Measurements from ENCODE around the gene LTBR. TPM values are rescaled to one million over a fixed set of nuclear protein-coding genes. Genes with fewer than 3 reads are reported as not detected.
A peak's percentile ranks its signal among the peaks of the same experiment; 100 is the strongest.

Gene LTBR
- total RNA-seq, 1 experiment from 2014 or later: 165 TPM

DNA sequence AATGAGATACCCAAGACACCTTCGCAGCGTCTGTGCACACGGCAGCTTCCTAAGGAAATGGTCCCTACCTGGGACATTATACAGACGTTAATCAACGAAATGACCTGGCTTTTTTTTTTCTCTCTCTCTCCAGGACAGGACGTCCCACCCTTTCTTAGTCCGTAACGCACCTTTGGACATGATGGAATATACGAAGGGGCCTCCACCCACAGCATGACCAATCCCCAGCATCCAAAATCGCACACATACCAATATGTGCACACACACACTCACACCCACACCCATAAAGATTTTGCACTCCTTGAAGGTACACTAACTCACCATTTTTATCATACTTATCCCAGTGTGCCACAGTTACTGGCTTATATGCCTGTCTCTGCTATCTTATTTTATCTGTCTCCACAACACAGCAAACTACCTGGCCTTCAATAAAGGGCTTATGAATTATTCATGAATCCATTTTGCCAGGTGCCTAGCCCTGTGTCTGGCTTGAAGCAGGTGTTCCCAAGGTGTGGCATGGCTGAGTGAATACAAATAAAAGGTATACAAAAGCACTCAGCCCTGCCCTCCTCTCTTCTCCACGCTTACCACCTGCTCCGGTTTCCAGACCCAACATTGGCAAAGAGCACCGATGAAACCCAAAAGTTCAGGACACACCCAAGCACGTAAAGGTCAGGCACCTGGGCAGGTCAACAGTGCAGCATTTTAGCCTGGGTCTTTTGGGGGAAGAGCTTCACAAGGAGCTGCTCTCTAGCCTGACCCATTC is 10.8 kb upstream of the LTBR start:
- DNase-seq: no peak
- TF ChIP-seq, protein P1, sequence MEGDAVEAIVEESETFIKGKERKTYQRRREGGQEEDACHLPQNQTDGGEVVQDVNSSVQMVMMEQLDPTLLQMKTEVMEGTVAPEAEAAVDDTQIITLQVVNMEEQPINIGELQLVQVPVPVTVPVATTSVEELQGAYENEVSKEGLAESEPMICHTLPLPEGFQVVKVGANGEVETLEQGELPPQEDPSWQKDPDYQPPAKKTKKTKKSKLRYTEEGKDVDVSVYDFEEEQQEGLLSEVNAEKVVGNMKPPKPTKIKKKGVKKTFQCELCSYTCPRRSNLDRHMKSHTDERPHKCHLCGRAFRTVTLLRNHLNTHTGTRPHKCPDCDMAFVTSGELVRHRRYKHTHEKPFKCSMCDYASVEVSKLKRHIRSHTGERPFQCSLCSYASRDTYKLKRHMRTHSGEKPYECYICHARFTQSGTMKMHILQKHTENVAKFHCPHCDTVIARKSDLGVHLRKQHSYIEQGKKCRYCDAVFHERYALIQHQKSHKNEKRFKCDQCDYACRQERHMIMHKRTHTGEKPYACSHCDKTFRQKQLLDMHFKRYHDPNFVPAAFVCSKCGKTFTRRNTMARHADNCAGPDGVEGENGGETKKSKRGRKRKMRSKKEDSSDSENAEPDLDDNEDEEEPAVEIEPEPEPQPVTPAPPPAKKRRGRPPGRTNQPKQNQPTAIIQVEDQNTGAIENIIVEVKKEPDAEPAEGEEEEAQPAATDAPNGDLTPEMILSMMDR (IDR thresholded peaks at IDR 0.05; ENCODE audit: unreplicated experiment): no peak
- peaks cover 85% of the 10 kb centered on the region for H3K4me1 Mint-ChIP-seq (ENCODE audit: low read depth, unreplicated experiment)
- H3K27me3 Mint-ChIP-seq (ENCODE audit: unreplicated experiment): no peaks in the 10 kb centered on the region
- peak overlapping the region; percentile 81 for H3K27ac Mint-ChIP-seq (ENCODE audit: unreplicated experiment)
- intact Hi-C loops (cut with micrococcal nuclease; ENCODE audit: unreplicated experiment): loop anchor here (10.0 kb wide), 2 partner anchors 48 to 158 kb away; no protein-coding TSS in a partner anchor
- TSS peak; percentile 14 for BruUV-seq (replicated peaks)
- H3K4me3 Mint-ChIP-seq (ENCODE audit: low read depth, unreplicated experiment): peak overlapping the region; percentile 67
- no peaks in the 10 kb centered on the region for H3K9me3 Mint-ChIP-seq (ENCODE audit: low read depth, unreplicated experiment)
- H3K36me3 Mint-ChIP-seq (ENCODE audit: insufficient read depth, unreplicated experiment): peaks cover 57% of the 10 kb centered on the region
- CTCF ChIA-PET: interaction anchor here (0.8 to 1.4 kb wide), 4 partner anchors 10 to 93 kb away, joined by 3 to 5 read pairs (median 4); partner anchors contain the start of gene TNFRSF1A

DNA sequence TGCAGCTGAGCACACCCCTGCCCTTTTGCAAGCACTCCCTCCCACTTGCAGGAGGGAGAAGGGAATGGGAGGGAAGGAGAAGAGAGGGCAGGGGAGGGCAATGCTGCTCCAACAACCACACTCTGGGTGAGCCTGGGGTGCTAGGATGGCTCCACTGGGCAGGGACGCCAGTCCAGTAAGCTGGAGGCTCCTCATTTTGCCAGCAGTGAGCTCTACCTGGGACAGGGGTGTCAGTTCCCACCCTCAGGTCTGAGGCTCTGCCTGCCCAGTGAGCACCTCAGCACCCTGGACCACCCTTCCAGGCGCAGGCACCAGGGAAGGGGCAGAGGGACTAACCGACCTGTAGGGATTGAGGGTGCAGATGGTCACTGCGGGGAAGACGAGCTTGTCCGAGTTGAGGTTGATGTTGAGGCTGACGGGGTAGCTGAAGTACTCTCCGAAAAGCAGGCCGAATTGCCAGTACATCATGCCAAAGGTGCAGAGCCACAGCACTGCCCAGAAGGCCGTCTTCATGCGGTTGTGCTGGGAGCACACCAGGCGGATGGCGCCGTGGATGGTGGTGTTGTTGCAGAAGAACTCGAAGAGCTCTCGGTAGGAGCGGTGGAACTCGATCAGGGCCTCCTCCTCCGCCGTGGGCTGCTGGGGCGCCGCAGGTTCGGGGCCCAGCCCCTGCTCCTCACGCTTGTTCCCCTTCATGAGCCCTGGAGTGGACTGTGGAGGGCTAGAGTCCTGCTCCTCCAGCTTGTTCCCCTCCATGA is 9.8 kb upstream of the LTBR start:
- intact Hi-C loops (cut with micrococcal nuclease; ENCODE audit: unreplicated experiment): loop anchor here (10.0 kb wide), 2 partner anchors 49 to 159 kb away; no protein-coding TSS in a partner anchor
- BruUV-seq (replicated peaks): no TSS peak
- peak overlapping the region; percentile 67 for H3K4me3 Mint-ChIP-seq (ENCODE audit: low read depth, unreplicated experiment)
- TF ChIP-seq, protein P1 (IDR thresholded peaks at IDR 0.05; ENCODE audit: unreplicated experiment): no peak
- H3K36me3 Mint-ChIP-seq (ENCODE audit: insufficient read depth, unreplicated experiment): peaks cover 57% of the 10 kb centered on the region
- peak overlapping the region; percentile 81 for H3K27ac Mint-ChIP-seq (ENCODE audit: unreplicated experiment)
- no peaks in the 10 kb centered on the region for H3K9me3 Mint-ChIP-seq (ENCODE audit: low read depth, unreplicated experiment)
- no peak for DNase-seq
- H3K4me1 Mint-ChIP-seq (ENCODE audit: low read depth, unreplicated experiment): peaks cover 78% of the 10 kb centered on the region
- CTCF ChIA-PET: interaction anchor here (0.6 to 1.4 kb wide), 7 partner anchors 11 to 315 kb away, joined by 3 to 7 read pairs (median 4); partner anchors contain the start of gene ZNF384
- H3K27me3 Mint-ChIP-seq (ENCODE audit: unreplicated experiment): no peaks in the 10 kb centered on the region

- DNase-seq: no peak
- H3K27ac Mint-ChIP-seq (ENCODE audit: unreplicated experiment): peak overlapping the region; percentile 50
- no TSS peak for BruUV-seq (replicated peaks)
- H3K36me3 Mint-ChIP-seq (ENCODE audit: insufficient read depth, unreplicated experiment): peaks cover 56% of the 10 kb centered on the region
- CTCF ChIA-PET: interaction anchor here (0.6 to 1.4 kb wide), 8 partner anchors 12 to 477 kb away, joined by 3 to 7 read pairs (median 4); partner anchors contain the start of genes USP5 and ZNF384
- TF ChIP-seq, protein P1 (IDR thresholded peaks at IDR 0.05; ENCODE audit: unreplicated experiment): no peak
- no peaks in the 10 kb centered on the region for H3K9me3 Mint-ChIP-seq (ENCODE audit: low read depth, unreplicated experiment)
- no peaks in the 10 kb centered on the region for H3K27me3 Mint-ChIP-seq (ENCODE audit: unreplicated experiment)
- intact Hi-C loops (cut with micrococcal nuclease; ENCODE audit: unreplicated experiment): loop anchor here (10.0 kb wide), 2 partner anchors 50 to 160 kb away; no protein-coding TSS in a partner anchor
- peaks cover 74% of the 10 kb centered on the region for H3K4me1 Mint-ChIP-seq (ENCODE audit: low read depth, unreplicated experiment)
- peak overlapping the region; percentile 67 for H3K4me3 Mint-ChIP-seq (ENCODE audit: low read depth, unreplicated experiment)
Observed at GRCh38 chr12:6374786-6375160, 9.2 kb upstream of the LTBR start.

- intact Hi-C loops (cut with micrococcal nuclease; ENCODE audit: unreplicated experiment): loop anchor here (10.0 kb wide), 2 partner anchors 51 to 161 kb away; no protein-coding TSS in a partner anchor
- CTCF ChIA-PET: interaction anchor here (0.5 to 1.4 kb wide), 7 partner anchors 10 to 477 kb away, joined by 3 to 5 read pairs (median 4); partner anchors contain the start of gene USP5
- no peaks in the 10 kb centered on the region for H3K9me3 Mint-ChIP-seq (ENCODE audit: low read depth, unreplicated experiment)
- DNase-seq: peak; percentile 68
- H3K27ac Mint-ChIP-seq (ENCODE audit: unreplicated experiment): peak within 1 kb of the TSS; percentile 50
- no TSS peak for BruUV-seq (replicated peaks)
- H3K27me3 Mint-ChIP-seq (ENCODE audit: unreplicated experiment): no peaks in the 10 kb centered on the region
- H3K4me3 Mint-ChIP-seq (ENCODE audit: low read depth, unreplicated experiment): peak within 1 kb of the TSS; percentile 67
- TF ChIP-seq, protein P1 (IDR thresholded peaks at IDR 0.05; ENCODE audit: unreplicated experiment): no peak
- H3K36me3 Mint-ChIP-seq (ENCODE audit: insufficient read depth, unreplicated experiment): peaks cover 51% of the 10 kb centered on the region
- peaks cover 67% of the 10 kb centered on the region for H3K4me1 Mint-ChIP-seq (ENCODE audit: low read depth, unreplicated experiment)
Observed at GRCh38 chr12:6375269-6376078, 8.5 kb upstream of the LTBR start, which contains the start of gene SCNN1A. TSS of gene SCNN1A (minus strand) at chr12:6375563. CDS start at chr12:6374783, 780 bp downstream.

Data from Calu3 (cell line).